NCI-H524 treated with DMSO at 0.1 percent for 48 hours (cell line): ENCODE measurements around the gene AKNA.
A peak's percentile ranks its signal among the peaks of the same experiment; 100 is the strongest.

ENCODE experiments used
- DNase-seq: peaks from one replicate; lab custom pipeline; 2025; lab: John Stamatoyannopoulos, UW

AKNA gene

DNA sequence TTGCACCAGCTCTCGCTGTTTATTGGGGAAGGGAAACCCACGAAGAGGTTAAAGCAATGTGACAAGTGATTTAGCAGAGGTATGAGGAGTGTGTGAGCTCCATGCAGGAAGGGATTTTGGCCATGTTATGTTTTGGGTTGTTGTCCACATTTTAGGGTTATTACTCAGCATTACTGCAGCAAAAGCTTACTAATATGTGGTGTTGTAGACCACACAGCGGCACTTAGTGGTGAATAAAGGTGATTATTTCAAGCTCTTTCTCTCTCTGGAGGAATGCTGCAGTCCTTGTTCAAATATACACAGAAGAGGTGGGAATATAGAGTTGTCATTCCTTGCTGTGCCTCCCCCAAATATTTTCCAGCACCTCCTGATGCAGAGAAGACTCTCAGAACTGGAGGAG, 29.7 kb upstream of the AKNA start:
- DNase-seq: no peak

DNA sequence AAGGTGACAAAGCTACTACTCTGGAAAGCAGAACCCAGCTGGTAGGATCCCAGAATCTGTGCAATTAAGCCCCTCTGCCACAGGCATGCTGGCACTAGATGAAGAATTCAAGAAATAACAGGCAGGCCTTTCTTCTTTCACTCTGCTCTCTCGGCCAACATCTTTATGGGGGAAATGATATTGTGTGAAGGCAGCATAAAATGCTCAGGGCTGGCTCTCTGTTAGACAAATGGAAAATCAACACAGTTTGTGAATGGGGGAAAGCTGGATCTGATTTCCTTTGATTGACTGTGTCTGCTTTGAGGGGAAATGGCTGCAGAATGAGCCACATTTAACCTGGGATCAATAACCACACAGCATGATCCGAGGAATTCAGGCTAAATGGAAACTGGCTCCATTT, 29.1 kb upstream of the AKNA start:
- no peak for DNase-seq

DNA sequence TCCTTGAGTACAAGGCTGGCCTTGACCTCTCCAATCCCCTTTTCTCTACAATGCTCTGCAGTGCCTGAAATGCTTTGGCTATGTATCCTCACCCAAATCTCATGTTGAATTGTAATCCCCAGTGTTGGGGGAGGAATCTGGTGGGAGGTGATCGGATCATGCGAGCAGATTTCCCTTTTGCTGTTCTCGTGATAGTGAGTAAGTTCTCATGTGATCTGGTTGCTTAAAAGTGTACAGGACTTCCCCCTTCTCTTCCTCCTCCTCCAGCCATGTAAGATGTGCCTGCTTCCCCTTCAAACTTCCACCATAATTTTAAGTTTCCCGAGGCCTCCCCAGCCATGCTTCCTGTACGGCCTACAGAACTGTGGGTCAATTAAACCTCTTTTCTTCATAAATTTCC, 28.5 kb upstream of the AKNA start:
- DNase-seq: no peak

DNA sequence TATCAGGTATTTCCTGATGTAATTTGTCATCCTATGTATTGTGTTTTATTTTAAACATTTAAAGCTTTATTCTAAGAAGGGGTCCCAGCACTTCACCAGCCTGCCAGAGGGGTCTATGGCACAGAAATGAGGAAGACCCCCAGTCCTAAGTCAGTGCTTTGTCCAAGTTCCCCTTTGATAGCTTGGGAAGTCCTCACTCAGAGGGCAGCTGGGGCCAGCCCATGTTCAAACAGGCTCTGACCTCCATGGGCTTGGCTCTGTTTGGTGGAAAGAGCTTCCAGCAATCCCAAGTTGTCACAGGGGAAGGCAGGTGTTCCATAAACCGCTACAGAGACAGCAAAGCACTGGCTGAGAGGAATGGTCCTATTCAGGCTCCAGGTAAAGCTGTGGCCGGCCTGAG, 26.6 kb upstream of the AKNA start:
- DNase-seq: no peak

DNA sequence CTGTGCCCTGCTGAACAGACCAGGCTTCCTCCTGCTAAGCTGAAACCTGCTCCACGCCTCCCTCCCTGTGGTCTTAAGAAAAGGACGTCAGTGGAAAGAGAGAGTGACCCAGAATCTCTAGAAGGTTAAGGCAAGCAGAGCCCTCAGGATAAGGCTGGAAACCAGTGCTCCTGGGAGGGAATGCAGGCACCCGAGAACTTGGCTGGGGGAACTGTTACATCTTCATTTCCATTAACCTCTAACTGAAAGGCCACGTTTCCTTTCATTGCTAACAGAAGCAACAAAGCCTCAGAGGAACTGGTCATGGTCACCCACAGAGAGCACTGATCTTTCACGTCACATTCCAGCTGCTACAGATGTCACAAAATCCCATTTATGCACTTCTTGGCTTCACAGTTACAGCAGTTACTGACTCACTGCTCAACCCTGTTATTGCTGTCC, 26.1 kb upstream of the AKNA start:
- no peak for DNase-seq

DNA sequence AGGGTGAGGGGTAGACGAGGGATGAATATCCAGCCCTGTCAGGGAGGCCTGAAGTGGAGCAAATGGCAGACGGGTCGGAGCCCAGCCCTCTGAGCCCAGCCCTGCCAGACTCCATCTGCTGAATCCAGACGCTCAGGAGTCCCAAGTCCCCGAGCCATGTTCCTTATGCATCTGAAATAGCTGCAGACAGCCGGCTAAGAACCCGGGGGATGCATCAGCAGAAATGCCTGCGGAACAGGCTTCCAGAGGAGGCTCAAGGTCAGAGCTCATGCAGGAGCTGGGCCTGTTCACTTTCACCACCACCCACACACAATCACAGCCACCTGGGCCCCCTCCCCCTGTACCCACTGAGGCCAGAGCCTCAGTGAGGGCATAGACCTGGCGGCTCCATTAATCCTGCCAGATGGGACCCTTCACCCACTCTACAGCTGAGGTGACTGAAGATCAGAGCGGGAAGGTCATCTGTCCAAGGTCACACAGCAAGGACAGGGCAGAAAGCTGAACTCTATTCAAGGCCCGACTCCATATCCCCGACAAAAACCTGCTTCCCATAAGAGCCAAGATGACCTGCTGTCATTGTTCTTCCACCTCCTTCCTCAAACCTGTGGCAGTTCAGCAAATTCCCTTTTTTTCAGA, 24.4 kb upstream of the AKNA start:
- DNase-seq: peak; percentile 28

DNA sequence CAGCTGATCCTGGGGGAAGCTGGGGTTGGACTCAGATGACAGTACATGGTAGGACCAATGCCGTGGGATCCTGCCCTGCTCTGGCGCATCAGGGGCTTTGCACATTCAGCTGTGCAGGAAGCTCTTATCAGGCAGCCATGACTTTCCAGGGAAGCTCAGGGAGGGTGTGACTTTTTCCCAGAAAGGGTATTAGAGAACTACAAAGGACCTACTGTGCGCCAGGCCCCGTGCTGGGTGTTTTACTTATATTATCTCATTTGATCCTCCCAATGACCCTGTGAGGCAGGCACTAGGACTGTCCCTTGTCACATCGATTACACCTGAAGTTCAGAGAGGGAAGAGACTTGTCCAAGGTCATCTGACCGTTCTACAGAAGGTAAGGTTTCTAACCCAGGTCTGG, 23.7 kb upstream of the AKNA start:
- no peak for DNase-seq

DNA sequence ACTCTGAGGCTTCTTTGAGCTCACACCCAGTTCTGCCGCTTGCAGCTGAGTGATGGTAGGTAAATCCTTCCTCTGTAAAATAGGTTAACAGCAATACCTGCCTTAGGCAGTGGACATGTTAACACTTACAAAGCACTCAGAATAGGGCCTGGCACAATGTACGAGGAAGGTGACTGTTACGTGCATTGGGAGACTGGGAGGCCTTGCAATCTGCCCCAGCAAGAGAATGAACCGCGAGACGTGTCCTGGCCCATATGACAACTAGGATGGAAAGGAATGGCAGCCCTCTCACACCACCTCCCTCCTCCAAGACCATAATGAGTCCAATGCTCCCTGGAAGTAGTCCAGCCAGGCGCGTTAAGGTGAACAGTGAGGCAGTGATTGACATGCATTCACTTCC, 23.1 kb upstream of the AKNA start:
- DNase-seq: no peak

DNA sequence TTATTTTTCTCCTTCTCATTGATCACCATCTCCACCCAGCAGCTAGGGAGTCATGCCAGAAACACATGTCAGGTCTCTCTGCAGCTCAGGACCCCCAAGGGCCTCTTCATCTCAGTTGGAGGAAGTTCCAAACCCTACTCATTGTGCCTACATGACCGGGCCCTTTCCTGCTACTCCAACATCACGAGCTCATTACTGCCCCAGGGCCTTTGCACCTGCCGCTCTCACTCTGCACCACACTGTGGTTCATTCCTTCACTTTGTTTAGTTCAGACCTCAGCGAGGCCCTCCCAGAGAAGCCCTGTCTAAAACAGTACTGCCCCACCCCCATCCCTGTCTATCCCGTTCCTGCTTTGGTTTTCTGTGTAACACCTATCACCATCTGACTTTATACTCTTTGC, 22.1 kb upstream of the AKNA start:
- no peak for DNase-seq

DNA sequence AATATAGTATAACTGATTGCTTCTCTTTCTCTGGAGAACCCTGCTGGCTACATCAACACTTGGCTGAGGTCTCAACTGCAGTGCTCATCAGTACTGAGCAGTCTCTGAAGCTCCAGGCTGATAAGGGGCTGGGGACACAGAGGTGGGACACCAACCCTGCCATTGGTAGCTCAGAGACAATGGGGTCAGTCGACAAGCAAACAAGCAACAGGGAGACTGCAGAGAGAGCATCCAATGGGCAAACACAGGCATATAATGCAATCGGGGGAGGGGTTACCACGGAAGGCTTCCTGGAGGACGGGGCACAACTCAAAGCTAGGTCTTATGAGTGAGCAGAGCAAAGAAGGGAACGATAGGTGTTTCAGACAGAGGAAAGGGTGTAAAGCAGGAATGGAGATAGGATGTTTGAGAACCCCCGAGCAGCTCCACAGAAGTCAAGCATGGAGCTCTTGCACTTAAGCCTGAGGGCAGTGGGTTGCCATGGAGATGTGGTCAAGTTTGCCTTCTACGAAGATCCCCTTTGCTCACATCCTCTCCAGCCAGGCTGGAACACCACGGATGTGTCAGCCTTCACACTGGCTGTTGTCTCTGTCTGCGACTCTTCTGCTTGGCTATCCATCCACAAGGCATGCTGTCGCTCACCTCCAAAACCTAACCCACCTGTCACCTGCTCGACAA, 21.5 kb upstream of the AKNA start:
- DNase-seq: no peak

DNA sequence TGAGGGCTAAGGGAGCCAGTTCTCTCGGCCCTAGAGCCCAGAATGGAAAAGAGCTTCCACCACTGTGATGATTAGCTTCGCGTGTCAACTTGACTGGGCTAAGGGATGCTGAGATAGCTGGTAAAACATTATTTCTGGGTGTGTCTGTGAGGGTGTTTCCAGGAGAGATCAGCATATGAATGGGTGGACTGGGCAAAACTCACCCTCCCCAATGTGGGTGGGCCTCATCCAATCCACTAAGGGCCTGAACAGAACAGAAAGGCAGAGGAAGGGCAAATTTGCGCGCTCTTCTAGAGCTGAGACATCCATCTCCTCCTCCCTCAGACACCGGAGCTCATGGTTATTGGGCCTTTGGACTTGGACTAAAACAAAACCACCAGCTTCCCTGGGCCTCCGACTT, 20.9 kb upstream of the AKNA start:
- DNase-seq: no peak

DNA sequence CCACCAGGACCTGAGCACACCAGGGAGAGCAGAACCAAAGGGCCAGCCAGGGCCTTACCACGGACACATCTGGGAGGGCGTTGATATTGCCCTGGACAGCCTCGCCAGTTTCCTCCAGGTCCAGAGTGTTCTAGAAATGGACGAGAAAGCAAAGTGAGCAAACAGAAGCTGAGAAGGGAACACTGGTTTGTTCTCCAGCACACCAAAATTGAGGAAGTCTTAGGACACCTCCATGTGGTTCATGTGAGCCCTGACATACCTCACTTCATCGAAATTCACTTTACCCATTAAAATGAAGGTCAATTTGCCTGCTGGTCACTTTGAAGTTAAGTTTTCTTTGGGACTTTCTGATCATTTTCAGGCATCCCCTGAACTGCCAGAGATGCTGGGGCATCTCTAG, 20.1 kb upstream of the AKNA start:
- DNase-seq: no peak

DNA sequence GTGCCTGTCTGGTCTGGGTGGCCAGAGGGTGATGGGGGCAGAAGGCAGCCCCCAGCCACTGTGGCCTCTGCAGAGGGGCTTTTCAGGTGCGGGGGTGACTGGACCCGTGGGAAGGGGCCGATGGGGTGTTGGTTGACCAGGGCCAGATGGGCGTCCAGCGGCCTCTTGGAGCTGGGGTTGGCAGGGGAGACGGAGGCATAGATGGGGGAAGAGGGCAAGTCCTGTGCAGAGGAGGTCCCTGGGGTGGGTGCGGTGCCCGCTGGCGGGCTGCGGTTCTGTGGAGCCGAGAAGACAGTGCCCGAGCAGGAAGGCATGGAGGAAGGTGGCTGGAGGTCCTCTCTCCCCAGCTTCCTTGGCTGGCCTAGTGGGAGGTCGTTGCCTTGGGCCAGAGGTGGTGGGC, 18.7 kb upstream of the AKNA start:
- DNase-seq: no peak

DNA sequence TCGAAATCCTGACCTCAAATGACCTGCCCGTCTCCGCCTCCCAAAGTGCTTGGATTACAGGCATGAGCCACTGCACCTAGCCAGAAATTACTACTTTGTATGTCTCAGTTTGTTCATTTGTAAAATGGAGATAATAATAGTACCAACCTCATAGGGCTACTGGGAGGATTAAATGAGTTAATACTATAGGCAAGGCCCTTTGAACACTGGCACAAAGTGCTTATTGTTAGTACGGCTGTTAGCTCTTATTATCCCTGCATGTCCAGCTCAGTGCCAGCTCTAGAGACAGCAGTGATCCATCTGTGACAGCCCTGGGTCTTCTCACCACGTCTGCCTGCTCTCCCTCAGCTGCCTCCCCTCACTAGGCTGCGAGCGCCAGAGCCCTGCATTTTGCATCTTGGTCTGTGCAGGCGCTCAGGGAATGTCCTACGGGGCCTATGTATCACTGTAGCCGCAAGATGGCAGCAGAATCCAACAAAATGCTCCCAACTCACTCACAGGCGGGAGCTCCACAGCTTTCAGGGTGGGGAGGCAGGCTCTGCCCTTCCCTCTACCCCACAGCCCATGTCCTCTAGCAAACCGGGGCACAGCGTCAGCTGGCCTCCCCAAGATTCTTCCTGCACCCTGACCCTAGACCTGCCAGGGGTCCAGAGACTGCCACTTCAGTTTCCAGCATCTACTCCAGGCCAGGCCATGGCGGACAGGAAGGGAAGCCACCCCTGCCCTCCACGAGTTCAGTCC, 17.7 kb upstream of the AKNA start:
- DNase-seq: peak; percentile 42

DNA sequence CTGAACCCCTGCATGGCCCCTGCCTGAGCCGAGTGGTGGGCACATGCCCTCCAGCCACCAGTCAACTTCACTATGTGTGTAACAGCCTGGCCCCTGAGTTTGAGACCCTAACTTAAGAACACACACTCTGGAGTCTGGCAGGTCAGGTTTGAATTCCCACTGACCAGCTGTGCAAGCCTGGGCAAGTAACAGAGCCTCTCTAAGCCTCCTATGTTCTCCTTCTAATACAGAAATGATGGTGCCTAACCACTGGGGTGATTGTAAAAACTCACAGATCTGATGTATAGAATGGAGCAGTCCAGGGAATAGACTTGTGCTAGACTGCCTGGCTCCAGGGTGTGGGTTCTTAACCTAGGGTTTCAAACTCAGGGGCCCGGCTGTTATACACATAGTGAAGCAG, 16.7 kb upstream of the AKNA start:
- DNase-seq: no peak

DNA sequence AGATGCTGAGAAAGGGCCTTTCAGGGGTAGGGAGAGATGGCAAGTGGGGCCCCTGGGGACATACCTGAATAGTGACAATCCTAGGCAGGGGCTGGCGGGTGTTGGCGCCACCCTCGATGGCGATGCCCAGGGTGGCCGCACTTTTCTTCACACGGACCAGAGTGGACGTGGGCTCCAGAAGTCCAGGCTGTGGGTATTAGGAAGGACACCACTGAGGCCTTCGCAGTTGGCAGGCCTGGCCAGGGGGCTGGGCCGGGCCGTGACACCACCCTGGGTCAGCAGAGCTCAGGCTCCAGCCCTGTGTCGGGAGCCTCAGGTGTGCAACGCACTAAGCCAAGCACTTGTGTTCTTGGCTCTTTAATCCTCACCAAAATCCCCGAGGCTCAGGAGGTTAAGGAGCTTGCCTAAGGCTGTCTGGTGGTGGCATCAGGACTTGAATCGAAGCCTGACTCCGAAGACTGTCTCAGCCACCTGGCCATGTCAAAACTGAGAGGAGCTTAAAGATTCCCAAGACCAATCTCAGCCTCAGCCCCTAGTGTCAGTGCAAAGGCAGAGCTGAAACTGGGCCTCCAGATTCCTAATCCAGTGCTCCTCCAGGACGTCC, 15.5 kb upstream of the AKNA start:
- peak; percentile 12 for DNase-seq

DNA sequence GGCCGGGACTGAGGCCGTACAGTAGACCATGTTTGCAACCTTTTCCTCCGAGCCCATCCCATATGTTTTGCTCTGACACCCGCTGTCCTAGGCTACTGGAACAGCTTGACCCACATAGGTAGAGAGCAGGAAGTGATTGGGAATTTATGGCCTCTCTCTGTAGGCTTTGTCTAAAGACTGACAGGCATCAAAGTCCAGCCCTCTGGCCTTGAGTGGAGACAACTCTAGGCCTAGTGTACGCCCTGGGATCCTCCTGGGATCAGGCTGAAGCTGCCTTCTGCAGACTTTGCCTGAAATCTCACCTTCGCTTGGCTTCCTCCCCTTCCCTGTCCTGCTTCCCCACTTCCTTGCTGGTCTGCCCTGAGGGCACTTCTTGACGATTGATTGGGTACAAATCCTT, 13.6 kb upstream of the AKNA start:
- DNase-seq: no peak

DNA sequence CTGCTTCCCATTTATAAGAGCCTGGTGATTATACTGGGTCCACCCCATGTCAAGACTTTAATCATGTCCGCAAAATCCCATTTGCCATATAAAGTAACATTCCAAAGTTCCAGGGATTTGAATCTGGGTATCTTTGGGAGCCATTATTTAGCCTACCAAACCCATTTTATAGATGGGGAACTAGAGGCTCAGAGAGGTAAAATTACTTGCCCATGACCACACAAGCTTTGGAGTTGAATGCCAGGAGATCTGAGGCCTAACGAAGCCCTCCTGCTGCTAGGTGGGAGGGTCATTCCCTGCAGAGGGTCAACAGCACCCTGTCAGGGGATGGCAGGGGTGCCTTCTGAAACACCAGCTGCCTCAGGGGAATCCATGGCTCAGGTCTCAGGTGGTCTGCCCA, 13.0 kb upstream of the AKNA start:
- no peak for DNase-seq

DNA sequence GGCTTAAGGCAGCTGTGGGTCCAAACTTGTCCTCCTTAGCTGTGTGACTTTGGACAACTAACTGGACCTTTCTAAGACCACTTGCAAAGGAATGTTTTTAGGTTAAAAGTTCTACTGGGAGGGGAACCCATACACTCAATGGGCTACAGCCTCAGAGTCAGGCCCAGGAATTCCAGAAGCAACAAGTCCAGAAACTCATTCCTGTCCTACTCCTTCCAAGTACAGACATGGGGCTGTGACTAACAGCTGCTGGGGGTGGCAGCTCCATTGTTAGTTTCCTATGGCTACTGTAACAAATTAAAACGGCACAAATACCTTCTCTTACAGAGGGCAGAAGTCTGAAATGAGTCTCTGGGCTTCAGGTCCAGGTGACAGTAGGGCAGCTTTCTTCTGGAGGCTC, 12.4 kb upstream of the AKNA start:
- DNase-seq: no peak

DNA sequence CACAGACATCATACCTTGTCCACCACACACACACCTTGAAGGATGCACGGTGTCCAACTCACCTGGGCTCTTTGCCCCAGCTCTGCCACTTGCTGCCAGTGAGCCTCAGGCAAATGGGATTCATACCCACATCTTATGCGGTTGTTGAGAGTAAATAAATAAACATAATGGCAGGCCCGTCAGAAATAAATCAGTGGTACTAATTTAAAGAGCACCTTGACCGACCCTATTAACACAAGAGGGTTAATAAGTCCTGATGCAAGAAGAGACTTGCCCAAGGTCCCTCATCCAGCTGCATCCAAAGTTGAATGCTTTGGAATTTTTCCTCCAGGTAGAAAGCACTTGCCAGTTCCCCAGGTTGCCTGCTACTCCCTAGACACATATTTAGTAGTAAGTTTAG, 11.6 kb upstream of the AKNA start:
- DNase-seq: no peak

DNA sequence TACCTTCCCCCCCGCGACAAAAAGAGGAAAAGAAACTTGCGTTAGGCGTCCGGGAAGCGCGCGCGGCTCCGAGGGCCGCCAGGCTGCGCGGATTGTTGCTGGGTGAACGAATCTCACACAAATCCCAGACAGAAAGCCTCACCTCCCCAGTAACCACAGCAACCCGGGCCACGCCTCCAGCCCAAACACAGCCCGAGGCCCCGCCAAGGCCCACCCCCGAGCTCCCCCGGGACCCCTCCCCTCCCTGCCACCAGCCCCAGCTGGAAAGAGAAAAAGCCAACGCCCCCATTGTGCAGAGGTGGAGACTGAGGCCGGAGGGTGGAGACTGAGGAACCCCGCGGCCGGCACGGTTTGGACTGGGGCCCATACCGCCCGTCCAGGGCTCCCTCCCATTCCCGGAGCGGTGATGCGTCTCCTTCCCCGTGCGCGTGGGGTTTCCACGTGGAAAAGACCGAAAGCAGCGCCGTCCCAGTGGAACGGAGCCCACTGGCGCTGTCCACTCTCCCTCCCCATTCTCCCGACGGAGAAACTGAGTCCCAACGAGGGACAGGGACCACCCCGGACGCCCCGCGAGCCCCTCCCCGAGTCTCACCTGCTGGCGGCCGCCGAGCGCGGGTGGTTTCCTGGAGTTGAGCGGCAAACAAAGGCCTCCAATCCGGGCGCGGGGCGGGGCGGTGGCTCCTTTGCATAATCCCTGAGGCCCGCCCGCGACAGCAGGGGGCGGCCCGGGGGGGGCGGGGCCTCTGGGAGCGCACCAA, 10.2 kb upstream of the AKNA start:
- peak; percentile 86 for DNase-seq

DNA sequence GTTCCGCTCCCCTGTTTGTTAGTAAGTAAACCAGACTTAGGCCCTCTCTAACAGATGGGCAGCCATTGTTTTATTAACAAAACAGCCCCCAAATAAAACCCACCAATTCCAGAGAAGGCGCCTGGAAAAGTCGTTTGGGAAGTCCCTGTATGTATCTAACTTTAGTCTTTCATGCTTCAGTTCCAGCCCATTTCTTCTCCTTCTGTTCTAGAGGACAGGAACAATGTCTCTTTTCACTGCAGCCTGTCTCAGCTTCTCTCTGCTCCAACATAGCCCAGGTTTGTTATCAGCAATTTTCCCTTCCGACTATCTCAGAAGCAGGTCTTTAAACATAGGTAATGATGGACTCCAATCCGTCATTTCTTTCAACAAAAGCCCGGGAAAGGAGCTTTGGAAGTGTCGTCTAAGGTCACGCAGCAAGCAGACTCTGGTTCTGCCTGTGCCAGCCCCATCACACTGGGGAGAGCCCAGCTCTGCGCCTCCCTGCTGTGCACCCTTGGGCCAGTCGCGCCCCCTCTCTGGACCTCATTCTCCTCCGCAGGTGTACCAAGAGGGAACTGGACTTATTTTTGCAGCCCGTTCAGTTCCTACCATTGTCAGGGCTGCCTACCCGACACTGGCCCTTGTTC, 9.6 kb upstream of the AKNA start:
- DNase-seq: no peak
